ENCODE measurements around the gene PRDM2. TPM values are rescaled to one million over a fixed set of nuclear protein-coding genes. Genes with fewer than 3 reads are reported as not detected.

PRDM2 gene
- 7.2 to 10.2 TPM (median 8.0 TPM) in 5 replicates for total RNA-seq (2022; extraction: Qiagen RNA extraction)

GRCh38 chr1:13699936-13700520, at the start of gene PRDM2:
TSS of gene PRDM2 (plus strand) at chr1:13700188. CDS start at chr1:13715606, 15,418 bp downstream.

Other genes with a start within 250 kb of the PRDM2 start
- gene LRRC38, start 186.2 kb upstream of the PRDM2 start, total RNA-seq (2022; extraction: Qiagen RNA extraction): 0.05 to 0.11 TPM (median 0.09 TPM) in 5 replicates
- gene PDPN, start 116.4 kb upstream of the PRDM2 start, total RNA-seq (2022; extraction: Qiagen RNA extraction): 0.10 TPM in 1 of 5 replicates, not detected in the others

Data from A549 treated with AZD2906 at 1 μM for 4 hours (cell line).